Adrenal gland (tissue), 5 donors: Measurements from ENCODE around the gene CYP17A1.

Experiments used
- POLR2A ChIP-seq, 2 donors: fragments of 450-650 bp; IDR thresholded peaks; one replicate each; pipeline ENCODE4 v1.6.1; 2017; ENCODE audit warnings: antibody characterized with exemption in 2 of 2, mild to moderate bottlenecking in 2 of 2, moderate library complexity in 1 of 2
- TF ChIP-seq, protein P1 (sequence below), 6 experiments: fragments of 450-650 bp in 4 of 6; fragments of 200-600 bp in 2 of 6; sonication (generic) in 1 of 6; IDR thresholded peaks; 1 replicate in 5 of 6; 2 replicates in 1 of 6; pipeline versions ENCODE4 v1.5.1 to v1.8.0; 2016 to 2021; ENCODE audit warnings: antibody characterized with exemption in 6 of 6, mild to moderate bottlenecking in 2 of 6, moderate library complexity in 1 of 6
- donor health status: DM: no; HTN: no; CAD: no.

- TF ChIP-seq, protein P1, sequence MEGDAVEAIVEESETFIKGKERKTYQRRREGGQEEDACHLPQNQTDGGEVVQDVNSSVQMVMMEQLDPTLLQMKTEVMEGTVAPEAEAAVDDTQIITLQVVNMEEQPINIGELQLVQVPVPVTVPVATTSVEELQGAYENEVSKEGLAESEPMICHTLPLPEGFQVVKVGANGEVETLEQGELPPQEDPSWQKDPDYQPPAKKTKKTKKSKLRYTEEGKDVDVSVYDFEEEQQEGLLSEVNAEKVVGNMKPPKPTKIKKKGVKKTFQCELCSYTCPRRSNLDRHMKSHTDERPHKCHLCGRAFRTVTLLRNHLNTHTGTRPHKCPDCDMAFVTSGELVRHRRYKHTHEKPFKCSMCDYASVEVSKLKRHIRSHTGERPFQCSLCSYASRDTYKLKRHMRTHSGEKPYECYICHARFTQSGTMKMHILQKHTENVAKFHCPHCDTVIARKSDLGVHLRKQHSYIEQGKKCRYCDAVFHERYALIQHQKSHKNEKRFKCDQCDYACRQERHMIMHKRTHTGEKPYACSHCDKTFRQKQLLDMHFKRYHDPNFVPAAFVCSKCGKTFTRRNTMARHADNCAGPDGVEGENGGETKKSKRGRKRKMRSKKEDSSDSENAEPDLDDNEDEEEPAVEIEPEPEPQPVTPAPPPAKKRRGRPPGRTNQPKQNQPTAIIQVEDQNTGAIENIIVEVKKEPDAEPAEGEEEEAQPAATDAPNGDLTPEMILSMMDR (IDR thresholded peaks at IDR 0.05), result no peak
- peak in 1 of 2 donors; percentile 59 for TF ChIP-seq POLR2A (IDR thresholded peaks at IDR 0.05)
Observed at GRCh38 chr10:102831322-102832071, 5.7 kb downstream of the CYP17A1 start.
